Osteocyte (in vitro differentiated cells): ENCODE results near the gene HAUS3. TPM values are rescaled to one million over a fixed set of nuclear protein-coding genes. Genes with fewer than 3 reads are reported as not detected.
A peak's percentile ranks its signal among the peaks of the same experiment; 100 is the strongest.

Experiments
- DNase-seq: peaks from one replicate; pipeline ENCODE4 v3.0.0; 2021; ENCODE audit warnings: mixed read lengths; ENCODE audit not compliant: unreplicated experiment; ENCODE audit errors: extremely low spot score
- H3K27ac Mint-ChIP-seq: one replicate; pipeline ENCODE4 v1.8.0; 2021; ENCODE audit warnings: mild to moderate bottlenecking, mixed read lengths; ENCODE audit not compliant: unreplicated experiment
- H3K27me3 Mint-ChIP-seq: one replicate; pipeline ENCODE4 v1.8.0; 2021; ENCODE audit warnings: mixed read lengths; ENCODE audit not compliant: unreplicated experiment
- H3K36me3 Mint-ChIP-seq: one replicate; pipeline ENCODE4 v1.8.0; 2021; ENCODE audit warnings: mixed read lengths; ENCODE audit not compliant: unreplicated experiment
- H3K4me1 Mint-ChIP-seq: one replicate; pipeline ENCODE4 v1.8.0; 2021; ENCODE audit warnings: mixed read lengths; ENCODE audit not compliant: unreplicated experiment
- H3K4me3 Mint-ChIP-seq: one replicate; pipeline ENCODE4 v1.8.0; 2021; ENCODE audit warnings: mild to moderate bottlenecking, moderate library complexity, mixed read lengths; ENCODE audit not compliant: unreplicated experiment
- H3K9me3 Mint-ChIP-seq: one replicate; pipeline ENCODE4 v1.8.0; 2021; ENCODE audit warnings: mixed read lengths; ENCODE audit not compliant: unreplicated experiment
- CTCF ChIP-seq: fragments of 200-600 bp; sonication (generic); IDR thresholded peaks from 2 replicates; pipeline ENCODE4 v1.5.0; 2021; ENCODE audit warnings: antibody characterized with exemption, mild to moderate bottlenecking, moderate library complexity
- total RNA-seq: library from RNA; stranded (reverse); gene quantifications from 2 replicates; pipeline ENCODE4 v1.2.1, GENCODE V29; 2021

Gene HAUS3
- total RNA-seq, 1 donor from 2014 or later = 10.2 TPM

GRCh38 chr4:2186865-2187172 lies 55.1 kb downstream of the HAUS3 start:
- TF ChIP-seq CTCF = no peak
- DNase-seq = no peak
- no peaks in the 10 kb centered on the region for H3K4me1 Mint-ChIP-seq
- H3K9me3 Mint-ChIP-seq = peaks cover 20% of the 10 kb centered on the region
- peaks cover 22% of the 10 kb centered on the region for H3K36me3 Mint-ChIP-seq
- no peak overlapping the region for H3K4me3 Mint-ChIP-seq
- H3K27ac Mint-ChIP-seq = no peak overlapping the region
- no peaks in the 10 kb centered on the region for H3K27me3 Mint-ChIP-seq

GRCh38 chr4:2186133-2186864 lies 55.6 kb downstream of the HAUS3 start:
- H3K4me3 Mint-ChIP-seq = no peak overlapping the region
- peaks cover 20% of the 10 kb centered on the region for H3K9me3 Mint-ChIP-seq
- peak; percentile 24 for TF ChIP-seq CTCF
- no peak for DNase-seq
- no peaks in the 10 kb centered on the region for H3K4me1 Mint-ChIP-seq
- H3K27ac Mint-ChIP-seq = no peak overlapping the region
- H3K36me3 Mint-ChIP-seq = peaks cover 20% of the 10 kb centered on the region
- no peaks in the 10 kb centered on the region for H3K27me3 Mint-ChIP-seq

GRCh38 chr4:2183394-2183793 lies 58.5 kb downstream of the HAUS3 start:
- no peaks in the 10 kb centered on the region for H3K4me1 Mint-ChIP-seq
- peaks cover 20% of the 10 kb centered on the region for H3K9me3 Mint-ChIP-seq
- H3K36me3 Mint-ChIP-seq = peaks cover 15% of the 10 kb centered on the region
- H3K4me3 Mint-ChIP-seq = no peak overlapping the region
- no peak for TF ChIP-seq CTCF
- H3K27ac Mint-ChIP-seq = no peak overlapping the region
- no peaks in the 10 kb centered on the region for H3K27me3 Mint-ChIP-seq
- DNase-seq = no peak

GRCh38 chr4:2182994-2183393 lies 58.9 kb downstream of the HAUS3 start:
- H3K9me3 Mint-ChIP-seq = peaks cover 20% of the 10 kb centered on the region
- H3K4me1 Mint-ChIP-seq = no peaks in the 10 kb centered on the region
- H3K4me3 Mint-ChIP-seq = no peak overlapping the region
- no peak for DNase-seq
- H3K27me3 Mint-ChIP-seq = no peaks in the 10 kb centered on the region
- H3K36me3 Mint-ChIP-seq = peaks cover 14% of the 10 kb centered on the region
- H3K27ac Mint-ChIP-seq = no peak overlapping the region
- no peak for TF ChIP-seq CTCF

GRCh38 chr4:2180410-2180809 lies 61.5 kb downstream of the HAUS3 start:
- Mint-ChIP-seq H3K4me1 (no peaks in the 10 kb centered on the region), H3K36me3 (peaks cover 2% of the 10 kb centered on the region)
- DNase-seq = no peak

More at GRCh38 chr4:2180410-2180809, 61.5 kb downstream of the HAUS3 start:
- Mint-ChIP-seq H3K9me3 (peaks cover 5% of the 10 kb centered on the region), H3K27me3 (no peaks in the 10 kb centered on the region), H3K27ac (no peak overlapping the region), H3K4me3 (no peak overlapping the region)
- TF ChIP-seq CTCF = no peak
